Measurements from ENCODE around the gene TMEM72.

DNA sequence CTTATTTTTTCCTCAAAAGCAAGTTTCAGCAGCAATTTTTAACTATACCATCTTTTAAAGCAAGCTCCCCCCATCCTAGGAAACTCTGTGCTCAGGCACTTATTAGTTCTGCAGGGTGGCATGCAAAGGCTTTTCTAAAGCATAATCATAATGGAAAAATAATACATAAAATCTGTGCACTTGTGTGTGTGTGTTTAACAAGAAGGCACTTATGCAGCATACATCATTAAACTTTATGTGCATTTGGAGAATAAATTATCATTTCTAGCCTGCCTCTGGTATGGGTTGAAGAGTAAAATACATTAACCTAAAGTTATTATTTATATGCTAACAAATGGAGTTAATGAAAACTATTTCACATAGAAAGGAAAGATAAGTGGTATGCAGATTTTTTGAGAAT is 42.9 kb downstream of the TMEM72 start:
- TF ChIP-seq ZNF878 (CRISPR knock-in tag; IDR thresholded peaks at IDR 0.05) = no peak
- no peak for TF ChIP-seq ZNF292 (CRISPR knock-in tag; IDR thresholded peaks at IDR 0.05; ENCODE audit: borderline replicate concordance, low read depth)
- no peak for TF ChIP-seq KDM6A (CRISPR knock-in tag; IDR thresholded peaks at IDR 0.05; ENCODE audit: low read depth)
- TF ChIP-seq SIN3A (IDR thresholded peaks at IDR 0.05; ENCODE audit: borderline replicate concordance, low read depth, low read length) = no peak
- TF ChIP-seq, protein P1, sequence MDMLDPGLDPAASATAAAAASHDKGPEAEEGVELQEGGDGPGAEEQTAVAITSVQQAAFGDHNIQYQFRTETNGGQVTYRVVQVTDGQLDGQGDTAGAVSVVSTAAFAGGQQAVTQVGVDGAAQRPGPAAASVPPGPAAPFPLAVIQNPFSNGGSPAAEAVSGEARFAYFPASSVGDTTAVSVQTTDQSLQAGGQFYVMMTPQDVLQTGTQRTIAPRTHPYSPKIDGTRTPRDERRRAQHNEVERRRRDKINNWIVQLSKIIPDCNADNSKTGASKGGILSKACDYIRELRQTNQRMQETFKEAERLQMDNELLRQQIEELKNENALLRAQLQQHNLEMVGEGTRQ (IDR thresholded peaks at IDR 0.05; ENCODE audit: low read depth, low read length) = no peak
- TF ChIP-seq, protein P1 (CRISPR knock-in tag; IDR thresholded peaks at IDR 0.05; ENCODE audit: borderline replicate concordance) = no peak
